WERI-Rb-1 (cell line): ENCODE data around the gene IPO4.

Source experiments
- DNase-seq: peaks from one replicate; pipeline ENCODE4 v3.0.0-alpha.2; 2020
- H3K27ac ChIP-seq: fragments of 250-450 bp; sonication (Bioruptor Pico); 2 replicates; pipeline ENCODE4 v1.5.1; 2020; ENCODE audit warnings: mild to moderate bottlenecking, moderate library complexity
- H3K27me3 ChIP-seq: fragments of 250-450 bp; sonication (Bioruptor Pico); 2 replicates; pipeline ENCODE4 v1.5.1; 2021; ENCODE audit warnings: mild to moderate bottlenecking, low read depth, moderate library complexity; ENCODE audit not compliant: insufficient read depth, severe bottlenecking
- H3K36me3 ChIP-seq: fragments of 250-450 bp; sonication (Bioruptor Pico); 2 replicates; pipeline ENCODE4 v1.5.1; 2020; ENCODE audit warnings: mild to moderate bottlenecking, moderate library complexity
- H3K4me3 ChIP-seq: 2 replicates; pipeline ENCODE4 v1.5.1; 2011; ENCODE audit warnings: low read depth, mild to moderate bottlenecking, control low read depth, low read length
- H3K9me3 ChIP-seq: fragments of 250-450 bp; sonication (Bioruptor Pico); 2 replicates; pipeline ENCODE4 v1.5.1; 2021; ENCODE audit warnings: mild to moderate bottlenecking, moderate library complexity; ENCODE audit not compliant: severe bottlenecking
- CTCF ChIP-seq: IDR thresholded peaks from 2 replicates; pipeline ENCODE4 v1.5.1; 2011; ENCODE audit warnings: low read depth, mild to moderate bottlenecking, control low read depth, inconsistent platforms, low read length

The IPO4 gene

GRCh38 chr14:24157331-24157730, 31.3 kb downstream of the IPO4 start:
- Histone ChIP-seq H3K27ac (no peak overlapping the region), H3K27me3 (no peaks in the 10 kb centered on the region), H3K9me3 (no peaks in the 10 kb centered on the region), H3K36me3 (peaks cover 71% of the 10 kb centered on the region), H3K4me3 (no peak overlapping the region)
- DNase-seq = no peak
- TF ChIP-seq CTCF = no peak

- no peak for TF ChIP-seq CTCF
- Histone ChIP-seq H3K27me3 (no peaks in the 10 kb centered on the region), H3K9me3 (no peaks in the 10 kb centered on the region), H3K4me3 (no peak overlapping the region), H3K27ac (no peak overlapping the region), H3K36me3 (peaks cover 76% of the 10 kb centered on the region)
- DNase-seq = no peak
These were observed 31.8 kb downstream of the IPO4 start for GRCh38 chr14:24156840-24157239.

- peaks cover 85% of the 10 kb centered on the region for H3K36me3 ChIP-seq
- no peaks in the 10 kb centered on the region for H3K9me3 ChIP-seq
- no peak for TF ChIP-seq CTCF
- no peaks in the 10 kb centered on the region for H3K27me3 ChIP-seq
- no peak for DNase-seq
- no peak overlapping the region for H3K4me3 ChIP-seq
- H3K27ac ChIP-seq = no peak overlapping the region
These were observed 33.5 kb downstream of the IPO4 start for GRCh38 chr14:24155100-24155499.

GRCh38 chr14:24151404-24152080, 37.1 kb downstream of the IPO4 start:
- no peaks in the 10 kb centered on the region for H3K9me3 ChIP-seq
- TF ChIP-seq CTCF = no peak
- no peak for DNase-seq
- peaks cover 74% of the 10 kb centered on the region for H3K36me3 ChIP-seq
- H3K27me3 ChIP-seq = no peaks in the 10 kb centered on the region
- no peak overlapping the region for H3K27ac ChIP-seq
- H3K4me3 ChIP-seq = no peak overlapping the region

- H3K4me3 ChIP-seq = no peak overlapping the region
- H3K36me3 ChIP-seq = peaks cover 70% of the 10 kb centered on the region
- no peaks in the 10 kb centered on the region for H3K9me3 ChIP-seq
- no peak for DNase-seq
- no peaks in the 10 kb centered on the region for H3K27me3 ChIP-seq
- TF ChIP-seq CTCF = no peak
- no peak overlapping the region for H3K27ac ChIP-seq
These were observed 37.6 kb downstream of the IPO4 start for GRCh38 chr14:24150993-24151392.

GRCh38 chr14:24150567-24150966, 38.0 kb downstream of the IPO4 start:
- no peaks in the 10 kb centered on the region for H3K9me3 ChIP-seq
- no peaks in the 10 kb centered on the region for H3K27me3 ChIP-seq
- no peak overlapping the region for H3K4me3 ChIP-seq
- DNase-seq = no peak
- H3K36me3 ChIP-seq = peaks cover 65% of the 10 kb centered on the region
- no peak overlapping the region for H3K27ac ChIP-seq
- no peak for TF ChIP-seq CTCF
